ENCODE measurements around the gene DHRS7B. TPM values are rescaled to one million over a fixed set of nuclear protein-coding genes. Genes with fewer than 3 reads are reported as not detected.
"Not testable (repeated sequence)": the region's sequence is repeated elsewhere in the genome, so short reads cannot be mapped to it uniquely, and the experiment has no call there.

Gene DHRS7B
- polyA plus RNA-seq, 1 experiment = 12.5 TPM

DNA sequence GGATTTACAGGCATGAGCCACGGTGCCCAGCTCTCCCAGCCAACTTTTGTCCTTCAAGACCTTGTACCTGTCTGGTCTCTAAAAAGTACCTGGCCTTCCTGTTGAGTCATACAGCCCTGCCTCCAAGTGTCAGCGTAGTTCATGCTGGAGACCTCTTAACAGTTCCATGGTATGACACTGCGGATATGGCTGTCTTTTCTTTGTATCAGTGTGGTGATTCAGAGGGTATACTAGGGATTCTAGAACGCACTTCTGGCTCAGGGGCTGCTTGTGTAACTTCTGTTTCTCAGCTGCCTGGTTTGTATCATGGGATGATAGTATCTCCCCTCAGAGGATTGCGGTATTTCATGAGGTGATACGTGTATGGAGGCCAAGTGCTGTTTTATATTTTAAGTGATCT lies 89.2 kb downstream of the DHRS7B start:
- CTCF ChIA-PET = interaction anchor here (2.5 kb wide), 1 partner anchor 87 kb away, joined by 9 read pairs; no protein-coding TSS in a partner anchor
- Histone ChIP-seq H3K27me3 (ENCODE audit: control insufficient read depth, insufficient read depth, low read length) (no peaks in the 10 kb centered on the region), H3K4me3 (ENCODE audit: low read depth, low read length) (no peak overlapping the region), H3K27ac (ENCODE audit: low read depth, low read length) (no peak overlapping the region), H3K9me3 (ENCODE audit: control insufficient read depth, insufficient read depth, low read length) (no peaks in the 10 kb centered on the region; the same call in 1 of the 2 replicates)
- DNase-seq (ENCODE audit: low read depth, low spot score) = no peak
- POLR2A ChIA-PET = interaction anchor here (0.6 kb wide), 1 partner anchor 37 kb away, joined by 5 read pairs; the partner anchor contains the start of gene NATD1
- no peak for TF ChIP-seq CTCF (IDR thresholded peaks at IDR 0.05; ENCODE audit: low read depth, low read length)

DNA sequence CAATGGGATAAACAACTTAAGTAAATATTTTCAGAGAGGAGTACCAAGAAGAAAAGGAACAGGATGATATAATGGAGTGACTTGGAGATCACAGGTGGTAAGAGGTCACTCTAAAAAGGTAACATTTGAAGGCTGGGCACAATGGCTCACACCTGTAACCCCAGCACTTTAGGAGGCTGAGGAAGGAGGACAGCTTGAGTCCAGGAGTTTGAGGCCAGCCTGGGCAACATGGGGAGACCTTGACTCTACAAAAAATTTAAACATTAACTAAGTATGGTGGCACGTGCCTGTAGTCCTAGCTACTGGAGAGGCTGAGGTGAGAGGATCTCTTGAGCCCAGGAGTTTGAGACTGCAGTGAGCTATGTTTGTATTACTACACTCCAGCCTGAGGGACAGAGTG lies 90.6 kb downstream of the DHRS7B start:
- DNase-seq (ENCODE audit: low read depth, low spot score) = no peak
- Histone ChIP-seq H3K27me3 (ENCODE audit: control insufficient read depth, insufficient read depth, low read length) (no peaks in the 10 kb centered on the region), H3K9me3 (ENCODE audit: control insufficient read depth, insufficient read depth, low read length) (peaks cover 3% of the 10 kb centered on the region; the same call in 1 of the 2 replicates), H3K4me3 (ENCODE audit: low read depth, low read length) (no peak overlapping the region), H3K27ac (ENCODE audit: low read depth, low read length) (no peak overlapping the region)
- TF ChIP-seq CTCF (IDR thresholded peaks at IDR 0.05; ENCODE audit: low read depth, low read length) = no peak
- ChIA-PET CTCF (interaction anchor here (2.5 kb wide), 1 partner anchor 88 kb away, joined by 9 read pairs; no protein-coding TSS in a partner anchor), POLR2A (no interaction called here)

DNA sequence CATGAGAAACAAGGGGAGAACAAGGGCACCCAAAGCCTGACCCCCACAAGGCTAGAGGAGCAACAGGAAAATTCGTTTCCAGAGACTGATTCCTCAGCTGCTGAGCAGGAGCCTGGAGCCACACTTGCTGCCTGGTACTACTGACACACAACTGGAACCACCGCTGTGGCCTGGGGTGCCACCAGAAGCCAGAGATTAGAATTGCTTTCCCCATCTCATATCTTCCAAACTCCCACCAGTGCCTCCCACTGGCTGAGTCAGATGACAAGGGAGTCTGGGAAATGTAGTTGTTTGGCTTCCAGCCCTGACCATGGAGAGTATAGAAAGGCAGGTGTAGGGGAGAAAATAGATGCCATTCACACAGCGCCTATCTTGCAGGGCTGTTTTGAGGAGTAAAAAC lies 91.3 kb downstream of the DHRS7B start:
- peaks cover 8% of the 10 kb centered on the region; the same call in 1 of the 2 replicates for H3K9me3 ChIP-seq (ENCODE audit: control insufficient read depth, insufficient read depth, low read length)
- no peaks in the 10 kb centered on the region for H3K27me3 ChIP-seq (ENCODE audit: control insufficient read depth, insufficient read depth, low read length)
- TF ChIP-seq CTCF (IDR thresholded peaks at IDR 0.05; ENCODE audit: low read depth, low read length) = no peak
- no peak for DNase-seq (ENCODE audit: low read depth, low spot score)
- no peak overlapping the region for H3K4me3 ChIP-seq (ENCODE audit: low read depth, low read length)
- ChIA-PET POLR2A (no interaction called here), CTCF (interaction anchor here (2.5 kb wide), 1 partner anchor 89 kb away, joined by 9 read pairs; no protein-coding TSS in a partner anchor)
- no peak overlapping the region for H3K27ac ChIP-seq (ENCODE audit: low read depth, low read length)

GRCh38 chr17:21218831-21219380 lies 92.1 kb downstream of the DHRS7B start:
- CTCF ChIA-PET = interaction anchor here (1.5 kb wide), 1 partner anchor 100 kb away, joined by 4 read pairs; no protein-coding TSS in a partner anchor
- H3K27ac ChIP-seq (ENCODE audit: low read depth, low read length) = no peak overlapping the region
- TF ChIP-seq CTCF (IDR thresholded peaks at IDR 0.05; ENCODE audit: low read depth, low read length) = no peak
- no peak overlapping the region for H3K4me3 ChIP-seq (ENCODE audit: low read depth, low read length)
- no peak for DNase-seq (ENCODE audit: low read depth, low spot score)
- H3K9me3 ChIP-seq (ENCODE audit: control insufficient read depth, insufficient read depth, low read length) = peaks cover 8% of the 10 kb centered on the region; the same call in 1 of the 2 replicates
- POLR2A ChIA-PET = no interaction called here
- no peaks in the 10 kb centered on the region for H3K27me3 ChIP-seq (ENCODE audit: control insufficient read depth, insufficient read depth, low read length)

GRCh38 chr17:21223086-21223485 lies 96.3 kb downstream of the DHRS7B start:
- TF ChIP-seq CTCF (IDR thresholded peaks at IDR 0.05; ENCODE audit: low read depth, low read length) = no peak
- Histone ChIP-seq H3K9me3 (ENCODE audit: control insufficient read depth, insufficient read depth, low read length) (peaks cover 8% of the 10 kb centered on the region; the same call in 1 of the 2 replicates), H3K27ac (ENCODE audit: low read depth, low read length) (no peak overlapping the region), H3K4me3 (ENCODE audit: low read depth, low read length) (no peak overlapping the region), H3K27me3 (ENCODE audit: control insufficient read depth, insufficient read depth, low read length) (no peaks in the 10 kb centered on the region)
- POLR2A ChIA-PET = no interaction called here
- DNase-seq (ENCODE audit: low read depth, low spot score) = no peak
- CTCF ChIA-PET = no interaction called here

DNA sequence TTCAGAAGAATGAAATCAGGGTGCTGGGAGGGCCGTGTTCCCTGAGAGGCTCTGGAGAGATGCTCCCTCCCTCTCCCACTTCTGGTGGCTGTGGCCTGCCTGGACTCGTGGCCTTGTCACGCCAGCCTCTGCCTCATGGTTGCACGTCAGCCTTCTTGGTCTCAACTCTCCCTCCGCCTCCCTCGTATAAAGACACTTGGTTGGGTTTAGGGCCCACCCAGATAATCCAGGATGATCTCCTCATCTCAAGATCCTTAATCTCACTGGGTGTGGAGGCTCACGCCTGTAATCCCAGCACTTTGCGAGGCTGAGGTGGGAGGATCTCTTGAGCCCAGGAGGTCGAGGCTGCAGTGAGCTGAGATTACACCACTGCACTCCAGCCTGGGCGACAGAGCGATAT lies 100.5 kb downstream of the DHRS7B start:
- H3K27me3 ChIP-seq (ENCODE audit: control insufficient read depth, insufficient read depth, low read length); POLR2A ChIA-PET; H3K27ac ChIP-seq (ENCODE audit: low read depth, low read length); H3K9me3 ChIP-seq (ENCODE audit: control insufficient read depth, insufficient read depth, low read length); H3K4me3 ChIP-seq (ENCODE audit: low read depth, low read length); DNase-seq (ENCODE audit: low read depth, low spot score): not testable (repeated sequence)
- CTCF ChIA-PET = interaction anchor here (2.1 kb wide), 1 partner anchor 13 kb away, joined by 6 read pairs; no protein-coding TSS in a partner anchor
